Colon (tissue), 2 donors: Measurements from ENCODE around the gene RING1.

Experiments
- FAIRE-seq: peaks from 2 replicates; lab custom pipeline; 2012; peaks lifted over from hg19 to GRCh38; lab: Jason Lieb, UNC
- donor health status: control.
- donor health status: control.

RING1 gene

DNA sequence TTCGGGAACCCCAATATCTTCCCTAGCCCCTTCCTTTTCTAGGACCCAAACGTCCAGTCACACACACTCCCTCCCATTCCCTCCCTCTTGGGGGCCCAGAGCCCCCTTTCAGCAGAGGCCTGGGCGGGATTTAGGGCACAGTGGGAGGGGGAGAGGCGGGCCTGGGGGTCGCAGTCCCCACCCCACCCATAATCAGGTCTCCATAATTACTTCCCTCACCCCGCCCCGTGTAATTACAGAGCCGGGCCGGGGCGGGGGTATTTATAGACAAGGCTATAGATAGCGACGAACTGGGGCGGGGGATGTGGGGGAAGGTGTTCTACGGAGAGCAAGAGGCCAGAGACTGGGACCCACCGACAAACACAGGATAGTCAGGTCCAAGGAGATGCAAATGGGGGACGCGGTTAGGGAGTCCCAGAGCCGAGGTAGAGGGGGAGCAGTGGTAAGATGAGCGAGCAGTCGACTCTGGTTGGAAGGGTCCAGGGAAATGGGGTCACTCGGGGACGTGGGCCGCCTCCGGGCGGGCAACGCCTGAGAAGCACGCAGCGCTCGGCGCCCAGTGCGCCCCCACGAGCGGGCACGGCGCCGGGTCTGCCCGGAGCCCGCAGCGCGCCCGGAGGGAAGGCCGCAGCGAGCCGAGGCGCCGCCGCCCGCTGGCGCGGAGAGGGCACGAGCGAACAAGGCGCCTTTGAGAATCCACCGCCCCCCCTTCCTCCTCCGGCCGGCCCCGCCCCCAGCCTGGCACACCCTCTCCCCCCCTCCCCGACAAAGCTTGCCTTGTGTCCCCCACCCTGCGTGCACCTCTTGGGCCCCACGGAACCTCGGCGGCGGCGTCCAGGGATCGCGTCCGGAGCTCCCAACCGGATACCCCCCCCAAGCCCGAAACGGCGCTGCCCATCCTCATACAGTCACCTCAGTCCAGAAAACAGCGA, 15.4 kb upstream of the RING1 start:
- no peak for FAIRE-seq

DNA sequence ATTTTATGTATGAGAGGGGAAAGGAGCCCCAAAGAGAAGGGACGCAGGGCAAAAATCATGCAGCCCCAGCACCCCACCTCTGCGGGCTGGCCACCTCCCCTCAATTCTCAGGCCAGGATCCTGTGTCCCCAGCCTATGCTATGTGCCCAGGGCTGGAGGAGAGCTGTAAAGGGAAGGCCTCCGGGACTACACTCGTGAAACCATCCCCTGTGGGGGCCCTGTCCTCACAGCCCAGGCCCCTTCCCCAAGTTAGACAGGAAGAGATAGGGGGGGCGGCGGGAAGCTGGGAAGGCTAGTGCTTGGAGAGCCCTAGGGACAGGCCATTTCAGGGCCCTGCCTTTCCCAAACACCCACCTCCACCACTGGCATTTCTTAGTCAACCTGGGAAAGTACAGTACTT, 14.7 kb upstream of the RING1 start:
- FAIRE-seq, result no peak

DNA sequence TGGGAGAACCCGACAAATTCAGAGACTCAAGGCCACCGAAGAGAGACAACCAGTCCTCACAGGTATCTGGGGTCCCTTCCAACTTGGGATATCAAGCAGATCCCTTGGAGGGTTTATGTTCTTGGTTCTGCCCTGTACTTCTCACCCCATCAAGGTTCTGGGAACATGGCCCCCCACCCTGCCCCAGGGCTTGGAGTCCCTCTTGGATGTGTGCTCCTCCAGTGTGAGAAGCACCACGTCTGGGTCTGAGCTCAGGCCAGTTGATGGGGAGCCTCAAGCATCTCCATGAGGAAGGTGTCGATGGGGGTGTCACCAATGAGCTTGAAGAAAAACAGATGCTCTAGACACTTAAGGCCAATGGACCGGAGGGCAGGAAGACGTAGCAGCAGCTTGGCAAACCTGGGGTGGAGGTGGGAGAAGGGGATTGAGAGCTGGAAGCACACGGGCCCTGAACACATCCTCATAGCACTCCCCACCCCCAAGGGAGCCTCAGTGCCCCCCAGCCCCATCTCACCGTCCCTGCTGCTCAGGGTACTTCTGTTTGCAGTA, 13.8 kb upstream of the RING1 start:
- FAIRE-seq, result no peak

DNA sequence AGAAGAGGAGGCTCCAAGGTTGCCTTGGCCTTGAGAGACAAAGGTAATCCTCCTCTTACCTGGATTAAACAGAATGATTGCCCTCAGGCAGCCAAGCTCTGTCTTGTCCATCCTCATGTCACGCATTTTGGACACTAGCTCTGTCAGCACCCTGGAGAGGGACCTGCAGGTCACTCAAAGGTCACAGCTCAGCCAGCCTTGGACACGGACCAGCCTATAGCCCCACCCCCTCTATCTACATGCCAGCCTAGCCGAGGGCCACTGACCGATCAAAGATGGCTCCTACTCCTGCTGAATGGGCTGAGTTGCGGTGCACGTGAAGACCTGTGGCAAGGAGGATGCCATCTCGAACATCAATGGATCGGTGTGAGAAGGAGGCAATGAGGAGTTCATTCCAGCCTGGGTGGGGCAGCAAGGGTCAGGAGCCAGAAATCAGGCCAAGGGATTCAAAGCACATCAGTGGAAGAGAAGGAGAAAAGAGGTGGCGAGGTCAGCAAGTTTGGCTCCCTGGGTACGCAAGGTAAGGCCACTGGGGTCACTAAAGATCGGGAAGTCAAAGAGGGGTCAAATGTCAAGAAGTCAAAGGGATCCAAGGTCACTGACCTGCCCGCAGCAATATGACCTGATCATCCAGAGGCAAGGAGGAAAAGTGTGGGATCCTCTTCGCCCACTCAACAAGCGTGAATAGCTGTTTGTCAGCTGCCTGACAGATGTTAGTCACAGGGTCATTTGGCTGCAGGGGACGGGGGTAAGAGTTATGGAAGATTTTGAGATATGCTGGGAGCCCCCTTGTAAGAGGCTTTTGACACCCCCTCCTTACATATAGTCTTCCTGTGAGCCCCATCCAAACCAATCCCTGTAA, 12.8 kb upstream of the RING1 start:
- no peak for FAIRE-seq

DNA sequence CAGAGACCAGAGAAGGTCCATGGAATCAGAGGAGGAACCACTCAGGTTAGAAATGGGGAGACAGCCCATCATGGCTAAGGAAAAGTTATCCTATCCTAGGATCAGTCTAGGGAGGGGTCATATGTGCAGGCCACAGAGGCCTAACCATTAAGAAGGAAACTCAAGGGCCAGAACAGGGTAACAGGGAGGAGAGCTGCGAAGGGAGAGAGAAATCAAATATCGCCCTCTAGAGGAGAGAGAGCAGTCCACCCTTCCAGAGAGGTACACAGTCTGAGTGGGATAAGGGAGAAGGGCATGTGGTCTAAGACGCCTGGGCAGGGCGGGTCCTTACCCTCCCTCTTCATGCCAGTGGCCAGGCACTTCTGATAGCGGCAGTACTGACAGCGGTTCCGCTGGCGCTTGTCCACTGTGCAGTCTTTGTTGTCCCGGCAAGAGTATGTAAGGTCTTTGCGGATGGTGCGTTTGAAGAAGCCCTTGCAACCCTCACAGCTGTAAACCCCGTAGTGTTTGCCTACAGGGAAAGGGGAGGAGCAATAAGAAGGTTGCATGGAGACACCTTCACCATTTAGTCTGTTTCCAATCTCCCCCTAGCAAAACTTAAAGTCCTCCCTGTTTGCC, 10.8 kb upstream of the RING1 start:
- FAIRE-seq, result no peak

DNA sequence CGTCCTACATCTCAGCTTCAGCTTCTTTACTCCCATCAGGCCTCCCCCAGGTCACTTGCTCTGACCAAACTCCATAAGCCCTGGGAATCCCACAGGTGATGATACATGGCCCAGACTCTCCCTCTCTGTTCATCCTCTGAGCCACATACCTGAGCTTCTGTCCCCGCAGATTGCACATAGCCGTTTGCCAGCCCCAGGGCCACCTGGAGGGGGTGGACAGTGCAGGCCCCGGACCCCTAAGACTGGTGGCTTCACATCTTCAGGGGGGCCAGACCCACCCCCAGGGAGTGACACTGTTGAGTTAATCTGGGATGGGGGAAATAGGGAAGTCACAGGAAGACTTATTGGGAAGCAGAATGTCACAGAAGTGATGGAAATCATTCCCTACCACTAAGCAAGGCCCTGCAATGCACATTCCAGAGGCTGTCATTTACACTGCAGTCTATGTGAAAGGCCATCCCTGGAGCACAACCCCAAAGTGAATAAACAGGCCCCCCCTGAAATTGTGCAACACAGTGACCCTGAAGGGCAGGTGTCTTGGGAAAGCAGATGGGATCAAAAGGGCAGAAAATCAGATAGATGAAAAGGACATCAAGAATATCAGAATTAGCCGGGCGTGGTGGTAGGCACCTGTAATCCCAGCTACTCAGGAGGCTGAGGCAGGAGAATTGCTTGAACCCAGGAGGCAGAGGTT, 10.0 kb upstream of the RING1 start:
- no peak for FAIRE-seq

DNA sequence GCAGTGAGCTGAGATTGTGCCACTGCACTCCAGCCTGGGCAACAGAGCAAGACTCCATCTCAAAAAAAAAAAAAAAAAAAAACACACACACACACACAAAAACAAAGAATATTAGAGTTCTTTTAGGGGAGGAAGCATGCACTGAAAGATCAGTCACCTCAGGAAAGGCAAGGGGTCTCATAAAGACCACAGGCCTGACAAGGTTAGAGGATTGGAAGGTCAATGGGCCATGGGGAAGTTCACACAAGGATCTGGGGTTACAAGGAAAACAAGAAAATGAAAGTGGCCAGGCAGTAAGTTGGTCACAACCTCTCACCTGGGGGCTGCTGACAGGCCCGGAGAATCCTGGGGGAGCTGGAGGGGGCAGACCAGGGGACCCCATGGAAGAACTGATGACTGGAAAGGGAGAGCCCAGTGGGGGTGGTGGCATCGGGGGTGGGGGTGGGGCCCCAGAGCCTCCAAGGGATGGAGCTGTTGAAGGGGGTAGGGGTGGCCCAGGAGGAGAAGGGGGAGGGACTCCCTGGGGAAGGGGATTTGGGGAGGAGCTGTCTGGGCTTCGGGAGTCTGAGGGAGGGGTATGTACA, 9.4 kb upstream of the RING1 start:
- no peak for FAIRE-seq

DNA sequence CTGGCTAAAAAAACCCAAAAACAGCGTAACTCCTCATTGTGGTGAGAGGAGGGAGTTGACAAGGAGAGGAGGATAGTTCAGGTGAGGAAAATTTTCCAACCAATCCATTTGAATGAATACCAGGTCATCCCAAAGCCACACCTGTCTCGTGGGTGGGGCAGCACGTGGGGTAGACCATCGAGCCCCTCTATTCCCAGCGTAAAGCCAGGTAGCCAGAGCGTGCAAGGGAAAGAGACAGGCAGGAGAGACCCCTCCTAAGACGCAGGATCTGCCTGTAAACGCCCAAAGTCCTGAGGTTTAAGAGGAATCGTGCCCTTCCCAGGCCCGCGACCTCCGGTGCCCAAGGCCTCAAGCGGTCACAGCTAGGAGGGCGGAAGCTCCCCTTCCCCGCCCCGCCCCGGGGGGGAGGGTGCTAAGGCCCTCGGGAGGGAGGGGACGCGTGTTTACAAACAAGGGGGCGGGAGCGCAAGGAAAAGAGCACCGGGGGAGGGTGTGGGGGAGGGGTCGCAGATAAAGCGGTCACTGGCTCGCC, 8.5 kb upstream of the RING1 start:
- no peak for FAIRE-seq

DNA sequence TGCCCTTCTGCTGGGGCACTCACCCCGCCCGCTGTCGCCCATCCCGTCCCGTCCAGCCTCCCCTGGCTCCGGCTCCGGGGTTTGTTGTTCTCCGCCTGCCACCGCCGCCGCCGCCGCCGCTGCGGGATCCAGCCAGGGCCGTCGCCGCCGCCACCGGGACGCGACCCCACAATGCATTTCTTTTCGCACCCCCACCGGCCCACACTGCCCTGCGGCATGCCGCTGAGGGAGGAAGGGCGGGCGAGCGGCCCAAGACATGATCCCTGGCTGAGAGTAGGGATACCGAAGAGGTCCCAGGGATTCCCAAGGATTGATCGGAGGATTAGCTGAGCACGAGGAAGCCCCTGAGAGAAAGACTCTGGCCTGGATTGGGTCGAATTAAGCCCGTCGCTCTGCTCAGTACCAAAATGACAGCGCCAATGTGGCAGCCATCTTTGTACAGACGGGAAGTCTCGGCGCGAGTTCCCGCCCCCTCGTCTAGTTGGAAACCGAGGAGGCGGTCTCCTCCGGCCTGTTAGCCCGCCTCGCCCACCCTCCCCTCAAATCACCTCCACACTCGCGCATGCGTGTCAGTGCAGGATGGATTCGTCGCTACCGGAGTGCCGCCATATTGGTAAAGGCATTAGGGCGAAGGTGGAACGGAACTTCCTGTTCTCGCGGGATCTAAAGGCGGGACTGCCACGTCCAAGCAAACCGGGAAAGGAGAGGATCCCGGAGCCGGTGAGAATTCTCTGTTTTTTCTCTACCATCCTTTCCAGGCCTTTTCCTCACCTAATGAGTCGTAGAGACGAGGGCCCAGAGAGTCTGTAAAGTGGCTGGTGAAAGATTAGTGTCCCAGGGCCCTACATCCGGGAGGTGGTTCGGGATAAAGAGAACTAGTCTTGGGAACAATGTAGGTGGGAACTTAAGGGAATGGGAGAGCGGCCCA, 7.8 kb upstream of the RING1 start, which contains the start of the genes RXRB and SLC39A7:
RXRB (minus strand) TSS at position 447 of the 928 bp plus-strand sequence; CDS start at position 258, 189 bp downstream.
SLC39A7 (plus strand) TSS at position 649 of the 928 bp plus-strand sequence. CDS start 379 bp downstream, outside the sequence.
- no peak for FAIRE-seq

DNA sequence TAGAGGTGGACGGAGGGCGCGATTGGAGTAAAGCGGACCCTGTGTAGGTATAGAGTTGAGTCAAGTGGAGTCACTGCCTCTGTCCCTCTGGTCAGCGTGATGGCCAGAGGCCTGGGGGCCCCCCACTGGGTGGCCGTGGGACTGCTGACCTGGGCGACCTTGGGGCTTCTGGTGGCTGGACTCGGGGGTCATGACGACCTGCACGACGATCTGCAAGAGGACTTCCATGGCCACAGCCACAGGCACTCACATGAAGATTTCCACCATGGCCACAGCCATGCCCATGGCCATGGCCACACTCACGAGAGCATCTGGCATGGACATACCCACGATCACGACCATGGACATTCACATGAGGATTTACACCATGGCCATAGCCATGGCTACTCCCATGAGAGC, 7.2 kb upstream of the RING1 start:
- FAIRE-seq, result no peak

DNA sequence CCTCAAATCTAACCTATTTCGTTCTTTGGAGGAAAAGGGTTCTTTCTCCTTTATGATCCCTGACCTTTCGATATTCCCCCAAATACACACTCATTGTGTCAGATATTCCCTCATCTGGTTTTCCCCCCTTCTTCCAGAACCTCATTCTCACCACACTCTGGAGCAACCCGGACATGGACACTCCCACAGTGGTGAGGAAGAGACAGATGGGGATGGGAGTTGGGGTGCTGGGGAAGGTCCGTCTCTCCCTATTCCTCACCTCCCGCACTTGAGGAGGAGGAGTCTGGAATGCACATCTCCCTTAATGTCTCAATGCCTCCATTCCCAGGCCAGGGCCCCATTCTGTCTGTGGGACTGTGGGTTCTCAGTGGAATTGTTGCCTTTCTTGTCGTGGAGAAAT, 6.4 kb upstream of the RING1 start:
- no peak for FAIRE-seq

DNA sequence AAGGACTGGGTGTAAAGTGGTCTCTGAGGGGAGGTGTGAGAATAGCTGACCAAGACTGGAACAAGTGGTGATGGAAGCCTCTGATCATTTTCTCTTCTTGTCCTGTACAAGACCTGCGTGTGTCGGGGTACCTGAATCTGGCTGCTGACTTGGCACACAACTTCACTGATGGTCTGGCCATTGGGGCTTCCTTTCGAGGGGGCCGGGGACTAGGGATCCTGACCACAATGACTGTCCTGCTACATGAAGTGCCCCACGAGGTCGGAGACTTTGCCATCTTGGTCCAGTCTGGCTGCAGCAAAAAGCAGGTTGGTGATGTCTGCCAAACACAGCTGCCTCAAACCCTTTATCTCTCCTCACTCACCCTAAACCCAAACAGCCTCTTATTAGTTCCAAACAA, 5.5 kb upstream of the RING1 start:
- FAIRE-seq, result no peak

DNA sequence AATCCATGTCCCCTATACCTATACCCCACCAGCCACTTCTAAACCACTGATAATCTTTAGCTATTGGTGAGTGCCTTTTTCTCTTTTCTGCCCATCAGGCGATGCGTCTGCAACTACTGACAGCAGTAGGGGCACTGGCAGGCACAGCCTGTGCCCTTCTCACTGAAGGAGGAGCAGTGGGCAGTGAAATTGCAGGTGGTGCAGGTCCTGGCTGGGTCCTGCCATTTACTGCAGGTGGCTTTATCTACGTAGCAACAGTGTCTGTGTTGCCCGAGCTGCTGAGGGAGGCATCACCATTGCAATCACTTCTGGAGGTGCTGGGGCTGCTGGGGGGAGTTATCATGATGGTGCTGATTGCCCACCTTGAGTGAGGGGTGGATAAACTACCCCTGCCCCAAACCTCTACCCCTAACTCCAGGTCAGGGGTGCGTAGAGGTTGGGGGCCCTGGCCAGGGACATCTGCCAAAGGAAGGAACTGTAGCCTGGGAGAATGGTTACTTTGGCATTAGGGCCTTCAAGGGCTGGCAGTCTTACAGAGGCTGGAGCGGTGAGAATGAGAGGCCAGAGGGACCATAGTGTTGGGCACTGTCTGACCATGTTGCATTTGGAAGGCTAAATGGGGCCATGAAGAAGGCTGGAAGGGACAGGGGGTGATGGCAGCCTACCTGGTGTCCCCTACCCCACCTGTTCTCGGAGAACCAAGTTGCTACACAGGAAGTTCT, 4.7 kb upstream of the RING1 start:
- FAIRE-seq, result no peak

DNA sequence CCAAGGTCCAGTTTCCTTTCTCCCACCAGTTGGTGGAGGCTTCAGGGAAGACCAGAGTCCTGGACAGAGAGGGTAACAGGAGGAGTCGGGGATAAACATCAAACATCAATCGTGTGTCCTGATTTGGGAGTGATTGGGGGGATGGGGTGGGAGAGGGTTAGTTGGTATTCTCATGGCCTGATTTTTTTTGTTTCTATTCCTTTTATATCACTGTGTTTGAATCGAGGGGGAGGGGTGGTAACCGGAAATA, 4.2 kb upstream of the RING1 start:
- FAIRE-seq, result no peak

DNA sequence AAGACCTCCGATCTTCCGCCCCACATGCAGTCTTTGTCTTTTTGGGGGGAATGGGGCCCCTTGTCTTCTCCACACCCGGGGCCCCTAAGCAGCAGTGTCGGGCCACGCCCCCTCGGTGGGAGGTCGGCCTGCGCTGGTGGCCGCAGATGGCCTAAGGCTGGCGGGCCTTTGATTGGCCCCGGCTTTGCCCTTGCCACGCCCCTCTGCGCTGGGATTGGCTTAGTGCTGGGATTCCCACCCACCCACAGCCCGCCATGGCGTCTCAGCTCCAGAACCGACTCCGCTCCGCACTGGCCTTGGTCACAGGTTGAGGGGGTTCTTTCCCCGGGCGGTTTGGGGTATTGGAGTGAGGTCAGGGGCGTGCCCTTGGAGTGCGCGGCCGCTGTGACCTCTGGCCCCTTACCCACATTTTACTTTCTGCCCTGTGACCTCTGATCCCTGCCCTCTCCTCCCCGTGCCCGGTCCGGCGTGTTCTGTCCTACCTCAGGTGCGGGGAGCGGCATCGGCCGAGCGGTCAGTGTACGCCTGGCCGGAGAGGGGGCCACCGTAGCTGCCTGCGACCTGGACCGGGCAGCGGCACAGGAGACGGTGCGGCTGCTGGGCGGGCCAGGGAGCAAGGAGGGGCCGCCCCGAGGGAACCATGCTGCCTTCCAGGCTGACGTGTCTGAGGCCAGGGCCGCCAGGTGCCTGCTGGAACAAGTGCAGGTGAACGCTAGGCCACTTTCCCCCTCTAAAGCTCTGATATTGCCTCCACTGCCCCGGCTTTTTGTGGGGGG, 3.7 kb upstream of the RING1 start, which contains the start of gene HSD17B8:
HSD17B8 (plus strand) TSS at position 241 of the 776 bp plus-strand sequence; CDS start at position 255, 14 bp downstream.
- FAIRE-seq, result no peak

DNA sequence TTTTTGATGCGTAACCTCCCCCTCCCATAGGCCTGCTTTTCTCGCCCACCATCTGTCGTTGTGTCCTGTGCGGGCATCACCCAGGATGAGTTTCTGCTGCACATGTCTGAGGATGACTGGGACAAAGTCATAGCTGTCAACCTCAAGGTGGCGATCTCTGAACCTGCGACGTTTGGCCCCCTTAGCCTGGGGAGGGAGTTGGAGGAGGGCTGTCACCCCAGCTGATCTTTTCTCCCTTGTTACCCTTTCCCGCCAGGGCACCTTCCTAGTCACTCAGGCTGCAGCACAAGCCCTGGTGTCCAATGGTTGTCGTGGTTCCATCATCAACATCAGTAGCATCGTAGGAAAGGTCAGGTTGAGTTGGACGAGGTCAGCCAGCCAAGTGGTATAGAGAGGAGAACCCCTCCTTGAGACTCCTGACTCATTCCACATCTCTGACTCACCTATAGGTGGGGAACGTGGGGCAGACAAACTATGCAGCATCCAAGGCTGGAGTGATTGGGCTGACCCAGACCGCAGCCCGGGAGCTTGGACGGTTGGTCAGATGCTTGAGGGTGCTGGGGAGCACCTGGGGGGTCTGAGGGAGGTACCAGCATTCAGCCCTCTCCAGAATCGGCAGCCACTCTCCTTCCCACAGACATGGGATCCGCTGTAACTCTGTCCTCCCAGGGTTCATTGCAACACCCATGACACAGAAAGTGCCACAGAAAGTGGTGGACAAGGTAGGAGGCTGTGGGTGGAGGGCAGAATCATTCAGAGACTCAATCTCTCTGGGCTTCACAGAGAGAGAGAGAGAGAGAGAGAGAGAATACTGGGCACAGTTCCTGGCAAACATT, 2.9 kb upstream of the RING1 start:
- no peak for FAIRE-seq
